Activated CD4-positive, alpha-beta T cell treated with anti-CD3 and anti-CD28 coated beads, Interleukin-2, amount 50 U/mL, for 4 hours (primary cell): Measurements from ENCODE around the gene DNAJC17.

Experiments used
- DNase-seq, 2 experiments: peaks; one replicate each; pipeline ENCODE4 v3.0.0-alpha.2; 2020

Gene DNAJC17

DNA sequence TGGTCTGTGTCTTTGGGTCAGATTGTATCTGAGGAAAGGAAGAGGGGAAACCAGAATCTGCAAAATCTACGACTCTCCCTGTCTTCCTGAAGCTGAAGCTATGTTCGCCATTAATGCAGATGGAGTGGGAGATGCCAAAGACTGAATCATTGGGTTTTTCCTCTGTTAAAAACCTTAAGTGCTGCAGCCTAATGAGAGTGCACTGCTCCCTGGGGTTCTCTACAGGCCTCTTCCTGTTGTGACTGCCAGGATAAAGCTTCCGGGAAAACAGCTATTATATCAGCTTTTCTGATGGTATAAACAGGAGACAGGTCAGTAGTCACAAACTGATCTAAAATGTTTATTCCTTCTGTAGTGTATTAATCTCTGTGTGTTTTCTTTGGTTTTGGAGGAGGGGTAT lies 76.2 kb downstream of the DNAJC17 start:
- no peak for DNase-seq

GRCh38 chr15:40723919-40724318 lies 83.4 kb downstream of the DNAJC17 start:
- no peak for DNase-seq

DNA sequence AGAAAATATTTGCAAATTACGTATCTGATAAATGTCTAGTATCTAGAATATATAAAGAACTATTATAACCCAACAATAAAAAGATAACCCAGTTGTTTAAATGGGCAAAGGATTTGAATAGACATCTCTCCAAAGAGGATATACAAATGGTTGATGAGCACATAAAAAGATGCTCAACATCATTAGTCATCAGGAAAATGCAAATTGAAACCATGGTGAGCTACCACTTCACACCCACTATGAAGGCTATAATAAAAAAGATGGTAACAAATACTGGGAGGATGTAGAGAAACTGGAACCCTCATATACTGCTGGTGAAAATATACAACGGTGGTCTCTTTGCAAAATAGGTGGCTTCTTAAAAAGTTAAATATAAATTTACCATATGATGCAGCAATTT lies 84.3 kb downstream of the DNAJC17 start:
- DNase-seq, result no peak

DNA sequence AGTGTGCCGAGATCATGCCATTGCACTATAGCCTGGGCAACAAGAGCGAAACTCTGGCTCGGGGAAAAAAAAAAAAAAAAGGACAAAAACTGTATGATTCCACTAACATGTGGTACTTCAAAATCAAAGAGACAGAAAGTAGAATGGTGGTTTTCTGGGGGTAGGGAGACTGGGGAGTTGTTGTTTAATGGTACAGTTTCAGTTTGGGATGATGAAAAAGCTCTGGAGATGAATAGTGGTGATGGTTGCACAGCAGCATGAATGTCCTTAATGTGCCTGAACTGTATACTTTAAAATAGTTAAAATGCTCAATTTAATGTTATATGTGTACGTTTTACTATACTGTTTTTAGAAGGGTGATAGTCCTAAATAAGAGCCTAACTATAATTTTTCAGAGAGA lies 84.9 kb downstream of the DNAJC17 start:
- DNase-seq, result no peak

GRCh38 chr15:40721701-40722100 lies 85.6 kb downstream of the DNAJC17 start:
- no peak for DNase-seq

- no peak for DNase-seq
Measured at GRCh38 chr15:40716165-40716564, 91.1 kb downstream of the DNAJC17 start.
